Measurements from ENCODE around the gene LGMN.

DNA sequence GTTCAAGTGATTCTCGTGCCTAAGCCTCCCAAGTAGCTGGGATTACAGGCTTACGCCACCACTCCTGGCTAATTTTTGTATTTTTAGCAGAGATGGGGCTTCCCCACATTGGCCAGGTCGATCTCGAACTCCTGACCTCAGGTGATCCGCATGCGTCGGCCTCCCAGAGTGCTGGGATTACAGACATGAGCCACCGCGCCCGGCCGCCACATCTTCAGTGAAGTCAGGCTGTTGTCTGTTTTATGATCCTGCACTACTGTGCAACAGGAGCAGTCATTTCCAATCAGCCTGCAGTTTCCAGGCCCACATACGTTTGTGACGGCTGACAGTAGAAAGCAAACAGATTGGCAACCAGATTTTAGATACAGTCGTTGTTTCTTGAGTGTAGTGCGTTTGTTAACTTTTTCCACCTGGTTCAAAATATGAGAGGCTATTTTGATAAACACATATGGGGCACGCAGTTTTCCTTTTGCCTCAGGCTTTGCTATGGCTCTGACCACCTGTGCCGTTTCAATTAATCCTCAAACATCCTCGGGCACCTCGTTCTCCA lies 74.8 kb downstream of the LGMN start:
- TF ChIP-seq, protein P1, sequence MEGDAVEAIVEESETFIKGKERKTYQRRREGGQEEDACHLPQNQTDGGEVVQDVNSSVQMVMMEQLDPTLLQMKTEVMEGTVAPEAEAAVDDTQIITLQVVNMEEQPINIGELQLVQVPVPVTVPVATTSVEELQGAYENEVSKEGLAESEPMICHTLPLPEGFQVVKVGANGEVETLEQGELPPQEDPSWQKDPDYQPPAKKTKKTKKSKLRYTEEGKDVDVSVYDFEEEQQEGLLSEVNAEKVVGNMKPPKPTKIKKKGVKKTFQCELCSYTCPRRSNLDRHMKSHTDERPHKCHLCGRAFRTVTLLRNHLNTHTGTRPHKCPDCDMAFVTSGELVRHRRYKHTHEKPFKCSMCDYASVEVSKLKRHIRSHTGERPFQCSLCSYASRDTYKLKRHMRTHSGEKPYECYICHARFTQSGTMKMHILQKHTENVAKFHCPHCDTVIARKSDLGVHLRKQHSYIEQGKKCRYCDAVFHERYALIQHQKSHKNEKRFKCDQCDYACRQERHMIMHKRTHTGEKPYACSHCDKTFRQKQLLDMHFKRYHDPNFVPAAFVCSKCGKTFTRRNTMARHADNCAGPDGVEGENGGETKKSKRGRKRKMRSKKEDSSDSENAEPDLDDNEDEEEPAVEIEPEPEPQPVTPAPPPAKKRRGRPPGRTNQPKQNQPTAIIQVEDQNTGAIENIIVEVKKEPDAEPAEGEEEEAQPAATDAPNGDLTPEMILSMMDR (IDR thresholded peaks at IDR 0.05; ENCODE audit: insufficient read depth, low read length) = no peak
- TF ChIP-seq GABPA (IDR thresholded peaks at IDR 0.05; ENCODE audit: low read depth) (no peak), POLR2AphosphoS5 (IDR thresholded peaks at IDR 0.05; ENCODE audit: low read depth) (no peak), SPI1 (IDR thresholded peaks at IDR 0.05; ENCODE audit: borderline replicate concordance, low read depth) (no peak)
- TF ChIP-seq, protein P2, sequence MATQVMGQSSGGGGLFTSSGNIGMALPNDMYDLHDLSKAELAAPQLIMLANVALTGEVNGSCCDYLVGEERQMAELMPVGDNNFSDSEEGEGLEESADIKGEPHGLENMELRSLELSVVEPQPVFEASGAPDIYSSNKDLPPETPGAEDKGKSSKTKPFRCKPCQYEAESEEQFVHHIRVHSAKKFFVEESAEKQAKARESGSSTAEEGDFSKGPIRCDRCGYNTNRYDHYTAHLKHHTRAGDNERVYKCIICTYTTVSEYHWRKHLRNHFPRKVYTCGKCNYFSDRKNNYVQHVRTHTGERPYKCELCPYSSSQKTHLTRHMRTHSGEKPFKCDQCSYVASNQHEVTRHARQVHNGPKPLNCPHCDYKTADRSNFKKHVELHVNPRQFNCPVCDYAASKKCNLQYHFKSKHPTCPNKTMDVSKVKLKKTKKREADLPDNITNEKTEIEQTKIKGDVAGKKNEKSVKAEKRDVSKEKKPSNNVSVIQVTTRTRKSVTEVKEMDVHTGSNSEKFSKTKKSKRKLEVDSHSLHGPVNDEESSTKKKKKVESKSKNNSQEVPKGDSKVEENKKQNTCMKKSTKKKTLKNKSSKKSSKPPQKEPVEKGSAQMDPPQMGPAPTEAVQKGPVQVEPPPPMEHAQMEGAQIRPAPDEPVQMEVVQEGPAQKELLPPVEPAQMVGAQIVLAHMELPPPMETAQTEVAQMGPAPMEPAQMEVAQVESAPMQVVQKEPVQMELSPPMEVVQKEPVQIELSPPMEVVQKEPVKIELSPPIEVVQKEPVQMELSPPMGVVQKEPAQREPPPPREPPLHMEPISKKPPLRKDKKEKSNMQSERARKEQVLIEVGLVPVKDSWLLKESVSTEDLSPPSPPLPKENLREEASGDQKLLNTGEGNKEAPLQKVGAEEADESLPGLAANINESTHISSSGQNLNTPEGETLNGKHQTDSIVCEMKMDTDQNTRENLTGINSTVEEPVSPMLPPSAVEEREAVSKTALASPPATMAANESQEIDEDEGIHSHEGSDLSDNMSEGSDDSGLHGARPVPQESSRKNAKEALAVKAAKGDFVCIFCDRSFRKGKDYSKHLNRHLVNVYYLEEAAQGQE (IDR thresholded peaks at IDR 0.05; ENCODE audit: insufficient replicate concordance, low read depth) = no peak
